GM12873 (cell line): ENCODE results near the gene ITGA5.

Experiments used
- CTCF ChIP-seq: IDR thresholded peaks from 2 replicates; pipeline ENCODE4 v1.5.1; 2012; ENCODE audit warnings: low read depth, mild to moderate bottlenecking, moderate library complexity, low read length, control low read depth; ENCODE audit not compliant: insufficient read depth; ENCODE audit errors: missing control alignments

The ITGA5 gene

GRCh38 chr12:54417712-54418440, 1.2 kb downstream of the ITGA5 start:
- TF ChIP-seq CTCF: no peak

- no peak for TF ChIP-seq CTCF
Observed at GRCh38 chr12:54416687-54417603, 2.1 kb downstream of the ITGA5 start.

- no peak for TF ChIP-seq CTCF
Observed at GRCh38 chr12:54415221-54415929, 3.7 kb downstream of the ITGA5 start.

GRCh38 chr12:54413284-54414190, 5.5 kb downstream of the ITGA5 start:
- no peak for TF ChIP-seq CTCF

GRCh38 chr12:54412786-54413185, 6.3 kb downstream of the ITGA5 start:
- TF ChIP-seq CTCF: no peak

- TF ChIP-seq CTCF: no peak
Observed at GRCh38 chr12:54412348-54412747, 6.7 kb downstream of the ITGA5 start.
